Measurements from ENCODE around the gene GDF7.

DNA sequence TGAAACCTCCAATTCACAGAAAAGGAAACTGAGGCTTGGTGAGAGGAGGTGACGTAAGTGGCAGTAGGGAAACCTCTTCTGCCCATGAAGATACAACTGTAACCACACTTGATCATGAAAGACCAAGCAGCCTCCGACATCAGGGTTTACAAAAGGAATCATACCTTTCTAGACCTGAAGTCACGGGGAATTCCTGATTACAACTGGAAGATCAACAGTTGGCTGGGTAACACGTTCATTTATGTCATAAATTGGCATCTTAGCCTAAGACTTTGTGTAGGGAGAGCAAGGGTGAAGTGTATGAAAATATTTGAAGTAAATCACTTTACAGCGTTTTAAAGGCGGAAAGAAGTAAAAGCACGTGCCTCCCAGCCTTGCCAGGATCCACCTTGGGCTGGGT lies 17.0 kb upstream of the GDF7 start:
- no peak for TF ChIP-seq EZH2 (IDR thresholded peaks at IDR 0.05; ENCODE audit: borderline replicate concordance, low read length)
- TF ChIP-seq, protein P1, sequence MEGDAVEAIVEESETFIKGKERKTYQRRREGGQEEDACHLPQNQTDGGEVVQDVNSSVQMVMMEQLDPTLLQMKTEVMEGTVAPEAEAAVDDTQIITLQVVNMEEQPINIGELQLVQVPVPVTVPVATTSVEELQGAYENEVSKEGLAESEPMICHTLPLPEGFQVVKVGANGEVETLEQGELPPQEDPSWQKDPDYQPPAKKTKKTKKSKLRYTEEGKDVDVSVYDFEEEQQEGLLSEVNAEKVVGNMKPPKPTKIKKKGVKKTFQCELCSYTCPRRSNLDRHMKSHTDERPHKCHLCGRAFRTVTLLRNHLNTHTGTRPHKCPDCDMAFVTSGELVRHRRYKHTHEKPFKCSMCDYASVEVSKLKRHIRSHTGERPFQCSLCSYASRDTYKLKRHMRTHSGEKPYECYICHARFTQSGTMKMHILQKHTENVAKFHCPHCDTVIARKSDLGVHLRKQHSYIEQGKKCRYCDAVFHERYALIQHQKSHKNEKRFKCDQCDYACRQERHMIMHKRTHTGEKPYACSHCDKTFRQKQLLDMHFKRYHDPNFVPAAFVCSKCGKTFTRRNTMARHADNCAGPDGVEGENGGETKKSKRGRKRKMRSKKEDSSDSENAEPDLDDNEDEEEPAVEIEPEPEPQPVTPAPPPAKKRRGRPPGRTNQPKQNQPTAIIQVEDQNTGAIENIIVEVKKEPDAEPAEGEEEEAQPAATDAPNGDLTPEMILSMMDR (conservative IDR thresholded peaks at IDR 0.05 in 1 of 2, IDR thresholded peaks at IDR 0.05 in 1 of 2; ENCODE audit: extremely low read depth in 1 of 2, insufficient read depth in 1 of 2, low read depth in 1 of 2, low read length in 2 of 2): no peak
